ENCODE measurements around the gene STK39.

Gene STK39

GRCh38 chr2:167945660-167946368 is 301.6 kb downstream of the STK39 start:
- no peak for TF ChIP-seq CTCF (IDR thresholded peaks at IDR 0.05)

- TF ChIP-seq CTCF (IDR thresholded peaks at IDR 0.05), result no peak
Measured at GRCh38 chr2:167944825-167945659, 302.4 kb downstream of the STK39 start.

GRCh38 chr2:167943897-167944296 is 303.5 kb downstream of the STK39 start:
- TF ChIP-seq CTCF (IDR thresholded peaks at IDR 0.05), result no peak

- TF ChIP-seq CTCF (IDR thresholded peaks at IDR 0.05), result no peak
Measured at GRCh38 chr2:167943368-167943767, 304.0 kb downstream of the STK39 start.

- TF ChIP-seq CTCF (IDR thresholded peaks at IDR 0.05), result no peak
Measured at GRCh38 chr2:167942366-167943081, 304.9 kb downstream of the STK39 start.

GRCh38 chr2:167941604-167942003 is 305.8 kb downstream of the STK39 start:
- no peak for TF ChIP-seq CTCF (IDR thresholded peaks at IDR 0.05)

GRCh38 chr2:167940734-167941507 is 306.5 kb downstream of the STK39 start:
- no peak for TF ChIP-seq CTCF (IDR thresholded peaks at IDR 0.05)
